ENCODE measurements around the gene MT1B. TPM values are rescaled to one million over a fixed set of nuclear protein-coding genes. Genes with fewer than 3 reads are reported as not detected.

The MT1B gene
- total and polyA plus RNA-seq, 4 donors = 1.2 to 1.5 TPM; not detected in 2

- no peak overlapping the region for H3K9ac ChIP-seq (ENCODE audit: low read depth in 1 of 2, low read length in 2 of 2)
- no peak for DNase-seq (ENCODE audit: low spot score)
- peaks cover 0 to 17% (median 9%) of the 10 kb centered on the region in 4 donors for H3K4me1 ChIP-seq (ENCODE audit: control insufficient read depth in 4 of 4, insufficient read depth in 4 of 4, low read length in 3 of 4)
- H3K9me3 ChIP-seq (ENCODE audit: control insufficient read depth in 4 of 4, low read length in 3 of 4) = no peaks in the 10 kb centered on the region
- TF ChIP-seq HNF4G (IDR thresholded peaks at IDR 0.05) = no peak
- TF ChIP-seq NR2F2 (IDR thresholded peaks at IDR 0.05) = no peak
- no peak for TF ChIP-seq EGR1 (IDR thresholded peaks at IDR 0.05; ENCODE audit: low read depth in 2 of 2)
- peak; percentile 25 for TF ChIP-seq ATF3 (IDR thresholded peaks at IDR 0.05)
- no peak for TF ChIP-seq REST (IDR thresholded peaks at IDR 0.05)
- no peak for TF ChIP-seq RAD21 (IDR thresholded peaks at IDR 0.05)
- TF ChIP-seq YY1 (IDR thresholded peaks at IDR 0.05) = no peak
- no peak for TF ChIP-seq SP1 (IDR thresholded peaks at IDR 0.05)
- no peak for TF ChIP-seq FOXA2 (IDR thresholded peaks at IDR 0.05)
- TF ChIP-seq FOXA1 (IDR thresholded peaks at IDR 0.05) = no peak
- no peak for TF ChIP-seq ZBTB33 (IDR thresholded peaks at IDR 0.05)
- TF ChIP-seq HNF4A (conservative IDR thresholded peaks at IDR 0.05) = peak; percentile 6 to 14
- no peak for TF ChIP-seq JUND (IDR thresholded peaks at IDR 0.05)
- no peak for TF ChIP-seq TAF1 (conservative IDR thresholded peaks at IDR 0.05)
- TF ChIP-seq CTCF (IDR thresholded peaks at IDR 0.05; ENCODE audit: low read depth, low read length, missing input control) = no peak
- no peak for TF ChIP-seq GABPA (IDR thresholded peaks at IDR 0.05 in 1 of 2, conservative IDR thresholded peaks at IDR 0.05 in 1 of 2)
- peak in 1 of 2 donors; percentile 56 for TF ChIP-seq RXRA (IDR thresholded peaks at IDR 0.05)
- TF ChIP-seq MAX (IDR thresholded peaks at IDR 0.05) = no peak
- no peaks in the 10 kb centered on the region for H3K27me3 ChIP-seq (ENCODE audit: control insufficient read depth in 4 of 4, insufficient read depth in 4 of 4, low read length in 3 of 4)
- WGBS = 97% methylated on average over 1 of the region's 1 CpG
- no peak overlapping the region for H3K4me3 ChIP-seq (ENCODE audit: low read depth in 1 of 3, low read length in 3 of 3)
- peaks cover 0 to 3% (median 0%) of the 10 kb centered on the region in 4 donors for H3K36me3 ChIP-seq (ENCODE audit: control insufficient read depth in 4 of 4, insufficient read depth in 3 of 4, low read depth in 1 of 4, low read length in 3 of 4)
- no peak overlapping the region for H3K27ac ChIP-seq (ENCODE audit: low read depth in 1 of 2, low read length in 2 of 2)
Observed at GRCh38 chr16:56664506-56664905, 12.8 kb downstream of the MT1B start.

Data from liver (tissue), 9 donors.